Left colon (tissue), 2 donors: ENCODE results near the gene SBSN. TPM values are rescaled to one million over a fixed set of nuclear protein-coding genes. Genes with fewer than 3 reads are reported as not detected.

ENCODE experiments used
- ATAC-seq: fragments of 200-7000 bp; cut with Tn5 transposase; one replicate; pipeline ENCODE4 v1.9.1; 2020; ENCODE audit warnings: mild to moderate bottlenecking, moderate library complexity
- DNase-seq, 2 donors: peaks; one replicate each; pipeline ENCODE4 v3.0.0-alpha.2; 2020
- intact Hi-C, 2 donors: fragments of 100-400 bp; cut with DNase I in 1 of 2; cut with micrococcal nuclease in 1 of 2; formaldehyde crosslinking; loops; one replicate each; pipeline versions ENCODE4 v1.11.2 to v1.14.0; 2022; cut with DNase I, micrococcal nuclease
- long read RNA-seq: library from polyadenylated mRNA; unstranded; transcript quantifications from one replicate; pipeline ENCODE4 v2.0.0, GENCODE V29; 2021
- total RNA-seq, 2 donors: library from RNA; stranded (reverse); fragmentation: NEBNext Ultra II Directional; extraction: Animal tissue kit (Norgen Biotek cat#: 25700); gene quantifications; one replicate each; pipeline ENCODE4 v1.2.1, GENCODE V29; 2021
- donor health status: DM: no; HTN: no; CAD: no.
- donor health status: DM: yes; HTN: yes; CAD: no.

The SBSN gene, protein sequence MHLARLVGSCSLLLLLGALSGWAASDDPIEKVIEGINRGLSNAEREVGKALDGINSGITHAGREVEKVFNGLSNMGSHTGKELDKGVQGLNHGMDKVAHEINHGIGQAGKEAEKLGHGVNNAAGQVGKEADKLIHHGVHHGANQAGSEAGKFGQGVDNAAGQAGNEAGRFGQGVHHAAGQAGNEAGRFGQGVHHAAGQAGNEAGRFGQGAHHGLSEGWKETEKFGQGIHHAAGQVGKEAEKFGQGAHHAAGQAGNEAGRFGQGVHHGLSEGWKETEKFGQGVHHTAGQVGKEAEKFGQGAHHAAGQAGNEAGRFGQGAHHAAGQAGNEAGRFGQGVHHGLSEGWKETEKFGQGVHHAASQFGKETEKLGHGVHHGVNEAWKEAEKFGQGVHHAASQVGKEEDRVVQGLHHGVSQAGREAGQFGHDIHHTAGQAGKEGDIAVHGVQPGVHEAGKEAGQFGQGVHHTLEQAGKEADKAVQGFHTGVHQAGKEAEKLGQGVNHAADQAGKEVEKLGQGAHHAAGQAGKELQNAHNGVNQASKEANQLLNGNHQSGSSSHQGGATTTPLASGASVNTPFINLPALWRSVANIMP
- total RNA-seq: not detected
- long read RNA-seq: 0 reads

DNA sequence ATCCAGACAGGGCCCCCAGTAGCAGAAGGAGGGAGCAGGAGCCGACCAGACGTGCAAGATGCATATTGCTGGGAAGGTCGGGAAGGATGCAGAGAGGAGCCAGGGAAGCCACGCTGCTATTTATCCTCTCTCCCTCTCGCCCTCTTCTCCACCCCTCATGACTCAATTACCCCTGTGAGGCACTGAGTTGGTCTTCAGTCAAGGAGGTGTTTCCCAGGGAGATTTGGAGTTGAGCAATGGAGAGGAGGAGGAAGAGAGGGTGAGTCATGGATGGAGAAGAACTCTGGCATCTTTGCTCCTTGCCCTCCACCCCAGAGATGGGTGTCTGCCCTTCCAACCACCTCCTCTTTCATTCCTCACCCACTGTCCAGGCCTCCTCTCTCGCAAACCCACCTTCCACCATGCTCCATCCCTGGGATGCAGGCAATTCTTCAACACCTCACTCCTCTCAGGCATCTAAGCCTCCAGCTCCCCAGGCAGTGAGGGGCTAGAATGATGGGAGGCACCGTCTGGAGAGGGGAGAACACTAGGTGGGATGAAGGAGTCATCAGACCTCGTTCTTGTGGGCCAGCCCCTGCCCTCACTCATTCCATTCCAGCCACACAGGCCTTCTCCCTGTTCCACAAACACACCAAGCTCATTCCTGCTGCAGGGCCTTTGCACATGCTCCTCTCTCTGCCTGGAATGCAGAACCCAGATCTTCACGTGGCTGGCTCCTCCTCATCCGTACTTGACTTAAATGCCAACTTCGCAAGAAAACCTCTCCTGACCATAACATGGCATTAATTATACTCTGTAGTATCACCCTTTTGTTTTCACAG lies at the start of gene SBSN:
TSS of gene SBSN (minus strand) at position 94 of the 821 bp plus-strand sequence. CDS start at position 64, 30 bp downstream.
- no peak for DNase-seq
- no peak for ATAC-seq
- intact Hi-C loops: no loop called here

DNA sequence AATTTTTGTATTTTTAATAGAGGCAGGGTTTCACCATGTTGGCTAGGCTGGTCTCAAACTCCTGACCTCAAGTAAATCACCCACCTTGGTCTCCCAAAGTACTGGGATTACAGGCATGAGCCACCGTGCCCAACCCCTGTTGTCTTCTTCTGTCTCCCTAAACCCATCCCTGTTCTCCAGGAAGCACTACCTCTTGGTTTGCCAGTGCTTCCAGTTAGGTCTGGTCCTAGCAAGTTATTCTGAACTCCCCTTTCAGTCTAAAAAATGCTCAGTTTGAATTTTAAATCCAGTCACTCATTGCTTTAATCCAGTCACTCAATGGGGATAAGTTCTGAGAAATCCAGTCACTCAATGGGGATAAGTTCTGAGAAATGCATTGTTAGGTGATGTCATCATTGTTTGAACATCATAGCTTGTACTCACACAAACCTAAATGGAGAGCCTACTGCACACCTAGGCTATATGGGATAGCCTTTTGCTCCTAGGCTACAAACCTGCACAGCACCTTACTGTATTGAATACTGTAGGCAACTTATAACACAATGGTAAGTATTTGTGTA lies 43.4 kb upstream of the SBSN start:
- no peak for DNase-seq
- no peak for ATAC-seq
- intact Hi-C loops: no loop called here

DNA sequence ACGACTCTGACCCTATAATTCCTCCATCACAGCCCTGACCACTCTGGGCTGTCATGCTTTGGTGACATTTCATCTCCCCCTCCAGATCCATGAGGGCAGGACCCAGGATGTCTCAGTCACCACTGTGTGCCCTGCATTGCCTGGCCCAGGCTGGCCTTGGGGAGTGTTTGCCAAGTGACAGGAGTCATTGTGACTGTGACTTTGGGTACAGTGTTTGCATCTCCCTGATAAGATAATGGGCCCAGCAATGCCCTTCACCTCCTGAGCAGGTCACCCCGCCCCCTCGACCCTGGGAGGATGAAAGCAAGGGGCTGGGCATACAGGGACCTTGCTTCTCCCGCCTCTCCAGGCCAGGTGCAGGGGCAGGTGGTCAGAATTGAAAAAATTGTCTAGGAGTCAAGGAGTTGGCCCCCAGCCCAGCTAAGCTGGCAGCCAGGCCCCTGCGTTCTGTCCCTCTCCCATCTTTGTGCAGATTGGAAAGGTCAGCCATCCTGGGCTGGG lies 41.2 kb upstream of the SBSN start:
- intact Hi-C loops: no loop called here
- DNase-seq (no peak), ATAC-seq (no peak)

DNA sequence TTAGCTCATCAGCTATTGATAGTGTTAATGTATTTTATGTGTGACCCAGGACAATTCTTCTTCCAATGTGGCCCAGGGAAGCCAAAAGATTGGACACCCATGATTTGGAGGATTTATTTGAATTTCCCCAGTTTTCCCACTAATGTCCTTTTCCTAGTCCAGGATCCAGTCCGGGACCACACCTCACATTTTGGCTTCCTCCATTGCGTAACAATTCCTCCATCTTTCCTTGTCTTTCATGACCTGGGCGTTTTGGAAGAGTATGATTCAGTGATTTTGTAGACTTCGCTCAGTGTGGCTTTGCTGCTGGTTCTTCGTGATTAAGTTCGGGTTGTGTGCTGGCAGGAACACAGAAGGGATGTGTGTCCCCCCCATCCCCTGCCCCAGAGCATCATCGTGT lies 38.6 kb upstream of the SBSN start:
- DNase-seq (no peak), ATAC-seq (no peak)

DNA sequence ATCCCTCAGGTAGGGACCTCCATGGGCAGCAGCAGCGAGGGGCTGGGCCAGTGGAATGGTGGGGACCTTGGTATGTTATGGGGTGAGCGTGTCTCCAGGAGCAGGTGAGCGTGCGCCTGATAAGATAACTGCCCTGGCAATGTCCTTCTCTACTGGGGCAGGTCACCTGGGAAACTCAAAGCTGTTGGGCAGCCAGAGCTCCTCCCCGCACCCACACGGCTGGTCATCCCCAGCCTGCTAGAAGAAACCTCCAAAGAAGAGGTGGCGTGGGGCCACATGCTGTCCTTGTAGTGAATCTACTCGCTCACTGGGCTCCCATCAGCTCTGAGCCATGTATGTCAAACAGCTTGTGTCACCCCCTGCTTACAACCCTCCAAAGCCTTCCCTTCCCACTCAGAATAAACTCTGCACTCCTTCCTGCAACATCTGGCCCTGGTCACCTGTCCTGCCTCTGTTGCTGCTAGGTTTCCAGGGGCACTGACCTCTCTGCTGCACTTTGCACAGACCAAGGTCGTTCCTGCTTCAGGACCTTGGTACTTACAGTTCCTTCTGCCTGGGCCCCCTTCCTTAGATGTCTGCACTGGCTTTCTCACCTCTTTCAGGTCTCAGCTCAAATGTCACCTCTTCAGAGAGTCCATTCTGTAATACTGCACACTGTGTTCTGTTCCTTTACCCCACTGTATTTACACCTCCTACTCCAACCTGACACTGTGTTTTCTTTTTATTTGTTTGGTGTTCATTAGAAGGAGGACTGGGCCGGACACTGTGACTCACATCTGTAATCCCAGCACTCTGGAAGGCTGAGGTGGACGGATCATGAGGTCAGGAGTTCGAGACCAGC lies 37.1 kb upstream of the SBSN start:
- intact Hi-C loops: no loop called here
- DNase-seq: no peak
- ATAC-seq: no peak

More for the DNA sequence above, 38.6 kb upstream of the SBSN start:
- intact Hi-C loops: no loop called here

DNA sequence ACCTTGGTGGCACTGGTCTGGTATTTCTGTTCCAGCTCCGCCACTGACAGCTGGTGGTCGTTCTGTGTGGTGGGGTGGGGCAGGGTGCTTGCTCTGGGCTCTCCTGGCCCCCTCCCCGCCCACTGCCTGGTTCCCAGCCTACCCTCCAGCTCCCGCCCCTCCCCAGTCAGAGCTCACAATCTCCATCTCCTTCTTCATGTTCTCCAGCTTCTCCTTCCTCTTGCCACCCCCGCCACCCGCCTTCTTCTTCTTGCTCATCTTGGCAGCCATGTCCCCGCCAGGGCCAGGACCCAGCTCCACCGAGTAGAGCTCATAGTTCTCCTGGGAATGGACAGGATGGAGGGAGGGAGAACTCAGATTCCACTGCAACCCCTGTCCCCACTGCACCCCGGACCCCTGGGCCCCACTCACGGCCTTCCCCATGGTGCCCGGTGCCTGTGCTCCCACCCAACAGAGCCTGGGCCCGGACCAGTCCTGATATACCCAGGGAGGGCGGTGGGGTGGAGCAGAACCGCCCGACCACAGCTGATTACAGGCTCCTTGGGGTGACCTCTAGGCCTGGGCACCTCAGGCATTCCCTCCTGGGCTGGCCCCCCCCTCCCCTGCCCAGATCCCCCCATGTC lies 35.2 kb upstream of the SBSN start, which contains the start of gene ATP4A:
TSS of gene ATP4A (minus strand) at position 452 of the 623 bp plus-strand sequence. CDS start at position 423, 29 bp downstream.
- ATAC-seq (no peak), DNase-seq (no peak)

DNA sequence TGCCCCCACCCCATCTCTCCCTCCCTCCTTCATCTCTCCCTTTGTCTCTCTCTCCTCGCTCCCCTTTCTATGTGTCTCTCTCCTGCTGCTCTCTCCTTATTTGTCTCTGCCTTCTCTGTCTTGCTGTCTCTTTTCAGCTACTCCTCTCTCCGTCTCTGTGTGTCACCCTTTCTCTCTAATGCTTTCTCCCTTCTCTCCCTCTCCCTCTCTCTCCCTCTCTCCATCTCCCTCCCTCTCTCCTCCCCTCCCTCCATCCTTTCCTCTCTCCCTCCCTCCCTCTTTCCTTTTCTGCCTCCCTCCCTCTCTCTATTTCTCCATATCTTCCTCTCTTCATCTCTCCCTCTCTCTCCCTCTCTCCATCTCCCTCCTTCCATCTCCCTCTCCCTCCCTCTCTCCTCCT lies 34.7 kb upstream of the SBSN start:
- DNase-seq (no peak), ATAC-seq (no peak)
- intact Hi-C loops: no loop called here

More for the DNA sequence above, 35.2 kb upstream of the SBSN start, which contains the start of gene ATP4A:
- intact Hi-C loops: no loop called here

DNA sequence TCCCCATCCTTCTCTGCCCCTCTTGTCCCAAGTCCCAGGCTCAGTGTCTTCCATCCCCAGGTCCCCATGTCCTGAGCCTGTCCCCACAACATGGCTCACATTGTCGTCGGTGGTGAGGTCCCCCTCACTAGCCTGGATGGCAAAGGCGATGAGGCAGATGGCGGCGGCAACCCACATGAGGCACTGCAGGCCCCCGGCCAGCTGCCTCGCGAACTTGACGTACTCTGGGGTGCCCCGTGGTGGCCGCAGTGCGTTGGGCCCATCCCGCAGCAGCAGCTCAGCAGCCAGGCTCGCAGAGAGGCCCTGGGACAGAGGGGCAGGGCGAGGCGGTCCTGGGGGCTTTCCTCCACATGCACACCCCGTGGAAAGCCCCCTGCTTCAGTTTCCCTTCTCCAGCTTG lies 34.2 kb upstream of the SBSN start:
- intact Hi-C loops: no loop called here
- no peak for ATAC-seq
- no peak for DNase-seq

DNA sequence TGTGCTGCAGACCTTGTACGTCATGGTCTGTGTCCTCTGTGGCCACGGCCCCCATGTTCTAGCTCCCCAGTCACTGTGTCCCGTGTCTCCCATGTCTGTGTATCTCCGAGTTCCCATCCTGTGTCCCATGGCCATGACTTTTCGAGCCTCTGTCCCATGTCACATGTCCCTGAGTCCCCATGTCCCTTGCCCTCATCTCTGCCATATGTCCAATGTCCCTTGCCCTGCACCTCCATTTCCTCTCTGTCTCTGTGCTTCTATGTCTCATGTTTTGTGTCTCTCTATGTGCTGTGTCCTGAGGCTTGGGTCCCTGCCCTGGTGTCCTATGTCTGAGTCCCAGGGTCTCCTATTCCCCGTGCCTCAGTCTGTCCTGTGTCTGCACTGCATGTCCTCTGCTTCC lies 33.3 kb upstream of the SBSN start:
- DNase-seq (no peak), ATAC-seq (no peak)
- intact Hi-C loops: no loop called here

DNA sequence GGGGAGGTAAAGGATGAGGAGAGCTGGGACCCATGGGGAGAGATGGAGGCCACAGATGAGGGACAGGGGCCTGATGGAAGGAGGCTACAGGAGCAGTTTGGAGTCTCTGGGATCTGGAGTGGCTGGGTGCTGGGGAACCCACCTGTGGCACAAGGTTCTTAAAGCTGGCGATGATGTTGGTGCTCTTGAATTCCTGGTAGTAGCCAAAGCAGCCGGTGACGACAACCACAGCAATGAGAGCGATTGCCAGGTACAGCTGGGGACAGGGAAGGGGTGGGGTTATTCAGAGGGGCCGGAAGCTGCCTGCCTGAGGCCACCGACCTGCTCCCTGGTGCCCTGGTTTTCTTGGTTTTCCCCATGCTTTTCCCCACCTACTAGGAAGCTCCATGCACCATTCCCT lies 32.6 kb upstream of the SBSN start:
- intact Hi-C loops: no loop called here
- ATAC-seq (no peak), DNase-seq (no peak)

DNA sequence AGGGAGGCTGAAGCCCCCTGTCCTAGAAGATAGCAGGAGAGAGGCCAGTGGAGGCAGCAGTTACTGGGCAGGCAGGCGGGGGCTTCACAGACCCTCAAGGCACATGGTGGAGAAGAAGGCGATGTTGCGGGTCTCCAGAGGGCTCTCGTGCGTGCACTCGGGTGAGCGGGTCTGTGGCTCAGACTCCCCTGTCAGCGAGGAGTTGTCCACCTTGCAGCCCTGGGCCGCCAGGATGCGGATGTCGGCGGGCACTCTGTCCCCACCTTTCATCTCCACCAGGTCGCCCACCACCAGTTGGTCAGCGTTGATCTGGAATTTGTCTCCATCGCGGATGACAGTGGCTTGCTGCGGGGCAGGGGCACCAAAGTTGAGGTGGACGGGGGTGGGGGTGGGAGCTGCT lies 32.2 kb upstream of the SBSN start:
- DNase-seq (no peak), ATAC-seq (no peak)
- intact Hi-C loops: no loop called here

DNA sequence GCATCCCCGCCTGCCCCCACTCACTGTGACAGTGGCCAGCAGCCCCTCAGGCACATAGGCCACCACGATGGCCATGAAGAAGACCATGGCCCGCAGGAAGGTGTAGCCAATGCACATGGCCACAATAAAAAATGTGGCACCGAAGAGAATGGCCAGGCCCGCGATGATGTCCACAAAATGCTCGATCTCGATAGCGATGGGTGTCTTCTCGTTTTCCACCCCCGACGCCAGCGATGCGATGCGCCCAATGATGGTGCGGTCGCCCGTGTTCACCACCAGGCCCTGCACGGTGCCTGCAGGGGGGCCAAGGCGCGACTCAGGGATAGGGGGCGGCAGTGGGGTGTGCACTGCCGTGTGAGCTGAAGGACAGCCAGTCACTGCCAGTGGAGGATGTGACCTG lies 31.7 kb upstream of the SBSN start:
- DNase-seq (no peak), ATAC-seq (no peak)
- intact Hi-C loops: no loop called here

DNA sequence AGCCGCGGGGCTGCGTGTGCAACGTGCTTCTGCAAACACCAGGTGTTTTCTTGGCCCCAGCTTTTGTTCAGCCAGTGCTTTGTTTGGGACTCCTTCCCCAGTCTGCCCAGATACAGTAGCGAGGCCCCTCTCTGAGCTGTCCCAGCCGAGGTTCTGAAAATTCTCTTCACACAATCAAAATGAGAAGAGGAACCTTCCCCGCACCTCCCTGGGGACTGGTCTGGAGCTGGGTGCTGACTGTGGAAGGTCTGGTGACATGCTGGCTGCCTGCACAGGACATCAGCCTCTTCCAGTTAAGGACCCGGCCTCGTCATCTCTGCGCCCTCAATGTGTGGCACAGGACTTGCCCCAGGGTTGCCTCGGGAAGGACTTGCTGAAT lies 31.2 kb upstream of the SBSN start:
- no peak for ATAC-seq
- DNase-seq: no peak
- intact Hi-C loops: no loop called here

DNA sequence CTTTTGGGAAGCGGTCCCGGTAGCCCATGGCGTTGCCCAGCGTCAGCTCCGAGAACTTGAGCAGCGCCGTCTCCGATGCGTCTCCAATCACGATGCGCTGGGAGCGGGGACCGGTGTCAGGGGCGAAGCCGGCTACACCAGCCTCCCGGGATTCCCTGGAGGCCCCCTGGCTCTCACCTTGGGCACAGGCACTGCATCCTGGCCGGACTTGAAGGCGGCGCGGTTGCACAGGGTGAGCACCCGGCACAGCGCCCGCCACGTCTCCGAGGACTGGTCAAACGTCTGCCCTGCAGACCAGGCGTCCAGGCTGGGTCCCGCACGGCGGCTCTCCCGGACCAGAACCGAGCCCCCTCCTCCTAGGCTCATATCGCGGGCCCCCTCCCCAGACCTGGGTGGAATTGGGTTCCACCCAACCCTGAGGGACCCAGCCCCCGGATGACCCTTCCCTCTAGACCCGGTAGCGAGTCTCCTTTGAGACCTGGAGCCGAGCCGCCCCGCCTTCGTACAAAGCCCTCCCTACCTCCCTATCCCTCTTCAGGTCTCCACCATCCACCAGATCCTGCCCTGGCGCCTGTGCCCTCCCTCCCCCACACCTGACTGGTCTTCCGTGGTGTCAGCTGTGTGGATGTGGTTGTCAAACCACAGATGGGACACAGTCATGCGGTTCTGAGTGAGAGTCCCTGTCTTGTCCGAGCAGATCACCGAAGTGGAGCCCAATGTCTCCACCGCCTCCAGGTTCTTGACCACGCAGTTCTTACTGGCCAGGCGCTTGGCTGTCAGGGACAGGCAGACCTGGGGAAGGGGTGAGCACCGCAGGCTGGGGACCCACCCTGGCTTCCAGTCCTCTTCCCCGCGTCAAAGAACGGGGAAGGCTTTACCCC lies 30.5 kb upstream of the SBSN start:
- no peak for ATAC-seq
- no peak for DNase-seq
- intact Hi-C loops: no loop called here

DNA sequence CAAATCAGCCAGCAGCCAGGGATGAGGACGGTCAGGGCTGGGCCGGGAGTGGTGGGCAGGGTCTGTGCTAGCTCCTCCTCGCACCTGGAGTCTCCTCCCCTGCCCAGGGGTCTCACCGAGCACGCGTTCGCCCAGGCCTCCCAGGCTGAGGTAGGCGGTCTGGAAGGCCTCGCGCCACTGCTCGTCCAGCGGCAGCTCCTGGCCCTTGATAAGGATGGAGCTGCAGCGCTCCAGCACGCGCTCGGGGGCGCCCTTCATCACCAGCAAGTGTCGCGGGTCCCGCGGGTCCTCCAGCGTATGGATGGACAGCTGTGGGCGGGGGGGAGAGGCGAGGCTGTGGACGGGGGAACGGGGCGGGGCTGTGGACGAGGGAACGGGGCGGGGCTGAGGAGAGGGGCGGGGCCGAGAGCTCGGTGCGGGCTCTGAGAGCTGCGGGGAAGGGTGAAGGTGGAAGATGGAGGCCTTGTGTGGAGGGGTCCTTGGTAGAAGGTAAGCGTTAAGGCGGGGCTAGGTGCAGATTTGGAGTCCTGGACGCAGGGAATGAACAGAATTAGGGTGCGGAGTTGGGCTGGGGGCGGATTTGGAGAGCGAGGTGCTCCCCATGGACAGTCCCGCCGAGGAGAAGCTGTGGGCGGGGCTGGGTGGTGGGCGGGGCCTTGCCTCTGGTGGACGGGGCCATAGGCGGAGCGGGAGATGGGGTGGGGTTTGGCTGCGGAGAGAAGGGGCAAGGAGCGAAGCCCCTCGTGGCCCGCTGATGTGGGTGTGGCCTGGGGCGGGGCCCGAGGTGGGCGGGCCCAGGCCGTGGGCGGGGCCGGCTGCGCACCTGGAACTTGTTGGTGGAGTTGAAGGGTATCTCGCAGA lies 29.7 kb upstream of the SBSN start:
- DNase-seq (peak in 1 of 2 donors; percentile 59), ATAC-seq (peak; percentile 62)
- intact Hi-C loops: no loop called here
